ENCODE measurements around the gene GPR89A.
"Not testable (repeated sequence)": the region's sequence is repeated elsewhere in the genome, so short reads cannot be mapped to it uniquely, and the experiment has no call there.

Gene GPR89A

GRCh38 chr1:145684858-145685257, 77.1 kb downstream of the GPR89A start:
- not testable (repeated sequence) for DNase-seq

GRCh38 chr1:145686078-145686477, 78.3 kb downstream of the GPR89A start:
- DNase-seq, result not testable (repeated sequence)

- no peak for DNase-seq
These were observed 80.5 kb downstream of the GPR89A start for GRCh38 chr1:145688328-145688727.

GRCh38 chr1:145688924-145689323, 81.1 kb downstream of the GPR89A start:
- no peak for DNase-seq

- no peak for DNase-seq
These were observed 82.1 kb downstream of the GPR89A start for GRCh38 chr1:145689922-145690321.

- DNase-seq, result no peak
These were observed 83.1 kb downstream of the GPR89A start for GRCh38 chr1:145690587-145691558.

GRCh38 chr1:145692785-145693443, 85.1 kb downstream of the GPR89A start:
- no peak for DNase-seq

GRCh38 chr1:145695821-145696629, 88.2 kb downstream of the GPR89A start:
- DNase-seq, result no peak

GRCh38 chr1:145696630-145696960, 88.8 kb downstream of the GPR89A start:
- no peak for DNase-seq

- no peak for DNase-seq
These were observed 93.6 kb downstream of the GPR89A start for GRCh38 chr1:145701306-145701862.

GRCh38 chr1:145702052-145702451, 94.3 kb downstream of the GPR89A start:
- DNase-seq, result no peak

GRCh38 chr1:145702826-145703225, 95.0 kb downstream of the GPR89A start:
- no peak for DNase-seq

GRCh38 chr1:145705622-145706021, 97.8 kb downstream of the GPR89A start:
- no peak for DNase-seq

- DNase-seq, result no peak
These were observed 98.4 kb downstream of the GPR89A start for GRCh38 chr1:145706086-145706664.

GRCh38 chr1:145707183-145707867, 99.5 kb downstream of the GPR89A start, which contains the start of gene PDZK1:
Gene PDZK1, minus strand, starts transcription at chr1:145707368. Its CDS starts 19,347 bp downstream, at chr1:145688021.
- DNase-seq, result no peak

- DNase-seq, result no peak
These were observed 100.3 kb downstream of the GPR89A start for GRCh38 chr1:145708063-145708462.

GRCh38 chr1:145710291-145711027, 102.7 kb downstream of the GPR89A start:
- no peak for DNase-seq

- DNase-seq, result no peak
These were observed 103.4 kb downstream of the GPR89A start for GRCh38 chr1:145711213-145711651.

GRCh38 chr1:145714524-145715111, 106.8 kb downstream of the GPR89A start:
- no peak for DNase-seq

Measured in nucleus accumbens (tissue), 56 donors.